Measurements from ENCODE around the gene KRTAP22-1.

The KRTAP22-1 gene
- long read RNA-seq, donor 1 = 0 reads
- long read RNA-seq, donor 2 = 0 reads
- long read RNA-seq, donor 3 = 0 reads
- long read RNA-seq, donor 4 = 0 reads
- long read RNA-seq, donor 5 = 0 reads
- long read RNA-seq, donor 6 = 0 reads
- long read RNA-seq, donor 7 = 0 reads
- long read RNA-seq, donor 8 = 0 reads

DNA sequence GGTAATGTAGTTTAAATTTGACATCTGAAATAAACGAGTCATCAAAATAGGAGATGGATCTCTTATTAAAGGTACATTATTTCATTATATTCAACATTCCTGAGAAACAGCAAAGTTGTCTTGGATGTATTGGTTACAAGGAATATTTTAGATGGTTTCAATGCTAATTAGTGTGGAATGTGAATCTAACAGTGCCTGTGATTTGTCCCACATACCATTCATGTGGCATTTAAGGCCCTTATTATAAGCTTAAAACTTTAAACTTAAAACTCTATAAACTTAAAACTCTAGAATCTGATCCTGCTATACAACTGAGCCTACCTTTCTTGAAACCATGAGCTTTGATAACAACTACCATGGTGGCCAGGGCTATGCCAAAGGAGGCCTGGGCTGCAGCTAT, at the start of gene KRTAP22-1:
Gene KRTAP22-1 (plus strand): TSS at position 301 of the 400 bp plus-strand sequence.
- DNase-seq = no peak

GRCh38 chr21:30552782-30553181, 48.1 kb upstream of the KRTAP22-1 start:
- no peak for DNase-seq

GRCh38 chr21:30555095-30555494, 45.8 kb upstream of the KRTAP22-1 start:
- no peak for DNase-seq

DNA sequence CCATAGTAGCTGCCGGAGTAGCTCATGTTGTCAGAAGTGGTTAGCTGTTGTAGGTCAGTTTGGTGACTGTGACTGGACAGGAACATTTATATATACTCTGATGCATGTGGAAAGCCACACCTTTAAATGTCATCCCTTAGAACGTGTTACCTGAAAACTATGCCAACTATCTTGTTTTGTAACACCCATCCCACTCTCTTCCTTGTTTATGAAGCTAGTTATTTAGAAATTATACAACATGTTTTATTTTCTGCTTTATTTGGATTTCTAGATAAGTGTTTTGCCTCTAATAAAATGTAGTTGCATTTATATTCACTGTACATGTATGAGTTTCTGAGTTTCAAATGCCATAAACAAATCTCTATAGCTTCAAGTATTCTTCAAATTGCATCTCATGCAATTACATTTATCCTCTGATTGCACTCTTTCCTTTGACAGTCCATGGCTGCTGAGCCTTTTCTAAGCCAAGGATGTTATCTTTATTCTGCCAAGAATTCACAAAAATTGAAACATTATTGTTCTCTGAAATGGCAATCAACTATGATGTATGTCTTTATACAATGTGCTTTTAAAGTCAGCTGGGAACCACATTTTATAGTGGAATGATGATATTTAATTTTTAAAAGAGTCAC, 39.5 kb upstream of the KRTAP22-1 start, which contains the start of gene KRTAP19-7:
Gene KRTAP19-7 (minus strand): TSS at position 51 of the 632 bp plus-strand sequence. CDS start 25 bp downstream, at position 26.
- no peak for DNase-seq

DNA sequence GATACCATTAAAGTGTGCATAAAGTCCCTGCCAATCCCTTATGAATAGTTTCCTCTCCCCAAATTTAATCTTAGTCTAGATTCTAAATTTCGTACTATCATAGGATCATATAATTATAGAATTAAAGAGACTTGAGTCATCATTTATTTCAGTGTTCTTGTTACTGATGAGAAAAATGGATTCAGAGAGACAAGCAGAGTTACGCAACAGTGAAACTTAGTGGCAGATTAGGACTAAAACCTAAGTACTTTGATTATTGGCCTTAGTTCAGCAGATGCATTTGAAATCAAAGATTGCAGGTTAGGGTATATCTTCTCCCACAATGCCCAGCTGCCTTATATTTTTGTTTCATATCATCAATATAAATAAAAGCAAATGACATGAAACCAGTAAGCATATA, 38.9 kb upstream of the KRTAP22-1 start:
- DNase-seq = no peak

DNA sequence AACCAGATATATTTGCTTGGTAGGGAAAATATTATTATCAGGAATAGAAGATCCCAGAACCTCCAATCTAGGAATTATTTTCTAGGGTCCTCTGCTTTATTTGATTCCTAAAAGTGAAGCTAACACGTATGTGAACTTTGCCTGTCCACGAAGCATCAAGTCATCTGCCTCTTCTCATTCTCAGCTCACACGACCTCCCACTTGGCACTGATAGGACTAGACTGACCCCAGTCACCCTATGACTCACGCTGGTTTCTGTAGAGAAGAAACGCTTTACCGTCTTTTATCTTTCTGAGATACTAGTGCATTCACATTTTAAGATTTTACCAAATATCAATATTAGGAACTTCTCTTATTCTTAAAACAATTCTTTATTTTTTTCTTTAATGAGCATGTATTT, 37.8 kb upstream of the KRTAP22-1 start:
- no peak for DNase-seq

DNA sequence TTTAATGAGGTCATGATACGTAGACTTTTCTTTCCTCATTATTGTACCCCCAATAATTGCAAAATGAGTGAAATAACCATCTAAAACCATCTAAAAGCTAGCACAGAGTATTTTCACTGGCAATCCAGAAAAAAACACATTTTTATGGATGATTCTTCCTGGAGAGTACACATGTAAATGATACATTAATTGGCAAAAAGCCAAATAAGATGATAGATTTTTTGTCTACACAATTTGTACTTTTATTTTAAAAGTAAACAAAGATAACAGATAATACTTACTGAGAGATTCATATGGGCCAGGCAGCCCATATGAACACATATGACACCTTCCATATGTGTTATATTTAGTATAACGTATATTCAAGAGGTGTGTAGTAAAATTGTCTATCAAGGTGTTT, 37.3 kb upstream of the KRTAP22-1 start:
- DNase-seq = no peak

GRCh38 chr21:30567617-30568016, 33.3 kb upstream of the KRTAP22-1 start:
- no peak for DNase-seq

- DNase-seq = no peak
These were observed 23.1 kb upstream of the KRTAP22-1 start for GRCh38 chr21:30577766-30578165.

DNA sequence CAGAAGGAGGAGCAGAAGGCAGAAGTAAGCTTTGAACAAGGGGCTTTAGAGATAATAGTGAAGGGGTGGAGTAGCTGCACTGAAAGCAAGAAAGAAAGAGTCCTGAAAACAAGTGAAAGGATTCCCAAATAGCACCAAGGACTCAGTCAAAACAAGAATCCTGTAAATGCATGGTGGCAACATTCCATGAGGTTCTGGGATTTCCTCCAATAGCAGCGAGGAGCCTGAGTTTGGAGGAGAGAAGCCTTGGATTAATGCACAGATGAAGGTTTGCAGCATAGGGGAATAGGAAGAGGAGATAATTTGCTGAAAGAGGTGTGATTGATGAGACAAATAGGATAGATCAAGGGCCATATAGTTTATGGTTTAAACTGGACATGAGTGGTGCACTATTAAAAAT, 21.5 kb upstream of the KRTAP22-1 start:
- no peak for DNase-seq

DNA sequence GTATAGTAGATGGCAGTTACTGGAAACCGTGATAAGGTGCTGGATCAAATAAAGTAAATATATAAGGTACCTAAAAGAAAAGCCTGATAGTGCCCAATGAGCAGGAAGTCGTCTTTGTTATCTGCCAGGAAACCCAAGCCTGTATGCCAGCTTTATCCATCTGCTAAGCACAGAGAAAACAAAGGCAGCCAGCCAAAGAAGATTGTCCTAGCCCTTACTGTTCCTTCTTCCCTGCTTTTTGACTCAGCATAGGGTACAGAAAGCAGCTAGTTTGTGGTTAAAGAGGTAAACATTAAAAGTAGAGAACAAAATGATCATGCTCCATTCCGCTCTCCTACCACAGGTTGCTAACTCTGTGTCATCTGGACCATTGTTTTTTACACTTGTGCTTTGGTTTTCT, 20.8 kb upstream of the KRTAP22-1 start:
- DNase-seq = no peak

DNA sequence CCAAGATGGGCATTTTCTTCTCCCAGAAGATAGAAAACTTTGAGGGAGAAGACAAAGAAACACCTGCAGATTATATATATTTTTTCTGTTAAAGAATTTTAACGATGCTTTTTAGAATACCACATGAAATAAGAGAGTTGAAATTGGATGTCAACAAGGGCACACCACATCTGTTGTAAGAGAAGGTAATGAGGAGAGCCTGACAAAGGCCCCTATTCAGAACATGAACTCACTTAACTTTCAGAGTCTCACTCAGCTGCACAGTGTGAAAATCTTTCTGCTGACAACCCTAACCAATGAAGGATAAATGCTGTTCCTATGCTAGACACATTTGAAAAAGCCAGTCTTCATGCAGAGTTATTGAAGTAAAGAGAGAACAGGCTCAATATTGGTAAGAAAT, 18.0 kb upstream of the KRTAP22-1 start:
- no peak for DNase-seq

GRCh38 chr21:30590297-30590696, 10.6 kb upstream of the KRTAP22-1 start, which contains the start of gene KRTAP22-2:
Gene KRTAP22-2 (minus strand): TSS chr21:30590397.
- no peak for DNase-seq

DNA sequence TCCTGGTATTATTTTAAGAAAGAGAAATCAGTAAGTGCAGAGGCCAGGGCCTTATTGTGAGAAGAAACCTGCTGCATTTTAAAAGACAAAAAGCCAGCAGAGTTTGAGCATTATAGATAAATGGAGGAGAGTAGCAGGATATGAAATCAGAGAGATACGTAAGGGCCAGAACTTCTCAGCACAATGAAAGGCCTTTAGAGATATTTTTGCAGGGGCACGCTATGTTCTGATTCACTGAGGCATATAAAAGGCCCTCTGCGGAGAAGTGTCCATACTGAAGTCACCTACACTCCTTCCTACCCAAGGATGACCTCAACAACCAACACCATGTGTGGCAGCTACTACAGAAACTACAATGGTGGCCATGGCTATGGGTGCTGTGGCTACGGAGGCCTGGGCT, 8.7 kb upstream of the KRTAP22-1 start, which contains the start of gene KRTAP6-3:
Gene KRTAP6-3 (plus strand): TSS at position 301 of the 400 bp plus-strand sequence. CDS start 6 bp downstream, at position 307.
- no peak for DNase-seq

GRCh38 chr21:30598802-30599201, 2.1 kb upstream of the KRTAP22-1 start, which contains the start of gene KRTAP6-2:
Gene KRTAP6-2 (minus strand): TSS chr21:30598902. CDS start chr21:30598874, 28 bp downstream.
- no peak for DNase-seq

DNA sequence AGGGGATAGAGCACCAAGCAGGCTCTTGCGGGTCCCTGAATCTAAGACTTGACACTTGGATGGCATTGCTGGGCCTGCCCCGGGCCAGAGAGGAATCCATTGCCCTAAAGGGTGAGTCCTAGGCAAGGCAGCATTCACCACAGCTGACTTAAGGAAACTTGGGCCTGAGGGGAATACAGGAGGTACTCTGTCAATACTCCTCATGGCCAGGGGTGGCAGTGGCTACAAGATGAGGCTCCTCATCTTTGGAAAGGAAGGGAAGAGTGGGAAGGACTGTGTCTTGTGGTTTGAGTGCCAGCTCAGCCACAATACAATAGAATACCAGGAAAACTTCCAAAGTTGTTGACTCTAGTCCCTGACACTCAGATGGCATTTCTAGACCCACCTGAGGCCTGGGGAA, 5.1 kb downstream of the KRTAP22-1 start:
- DNase-seq = no peak

DNA sequence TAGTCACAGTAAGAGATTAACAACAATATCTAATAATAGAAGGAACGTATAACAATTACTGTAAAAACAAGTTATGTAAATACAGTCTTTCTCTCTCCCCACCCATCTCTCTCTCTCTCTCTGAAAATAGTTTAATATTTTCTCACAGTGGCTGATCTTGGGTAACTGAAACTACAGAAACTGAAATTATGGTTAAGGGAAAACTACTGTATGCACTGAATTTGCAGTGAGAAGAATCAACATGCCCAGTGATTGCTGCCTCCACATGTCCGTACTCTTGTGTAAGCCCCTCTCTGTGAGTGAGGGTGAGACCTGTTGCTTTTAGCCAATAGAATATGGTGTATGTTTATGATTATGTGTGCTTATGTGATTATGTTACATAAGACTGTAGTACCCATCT, 11.2 kb downstream of the KRTAP22-1 start:
- DNase-seq = no peak

DNA sequence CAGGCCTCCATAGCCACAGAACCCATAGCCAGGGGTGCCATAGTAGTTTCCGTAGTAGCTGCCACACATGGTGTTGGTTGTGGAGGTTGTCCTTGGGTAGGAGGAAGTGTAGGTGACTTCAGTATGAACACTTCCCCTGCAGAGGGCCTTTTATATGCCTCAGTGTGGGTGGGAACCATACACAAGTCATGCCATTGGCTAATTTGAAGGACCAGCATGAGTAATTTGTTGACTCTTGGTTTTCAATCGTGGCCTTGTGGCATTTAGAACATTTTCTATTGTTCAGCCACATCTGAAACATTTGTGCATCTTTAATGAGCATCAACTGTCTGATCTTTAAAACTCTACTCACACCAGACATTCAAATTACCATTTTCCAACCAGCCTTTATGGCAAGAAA, 12.9 kb downstream of the KRTAP22-1 start, which contains the start of gene KRTAP6-1:
Gene KRTAP6-1 (minus strand): TSS at position 95 of the 400 bp plus-strand sequence. CDS start 26 bp downstream, at position 69.
- DNase-seq = no peak

GRCh38 chr21:30615199-30615598, 14.3 kb downstream of the KRTAP22-1 start:
- DNase-seq = no peak

- no peak for DNase-seq
These were observed 15.2 kb downstream of the KRTAP22-1 start, which contains the start of gene KRTAP20-1 for GRCh38 chr21:30616125-30616524. Gene KRTAP20-1 (plus strand): TSS chr21:30616425. CDS start chr21:30616455, 30 bp downstream.

DNA sequence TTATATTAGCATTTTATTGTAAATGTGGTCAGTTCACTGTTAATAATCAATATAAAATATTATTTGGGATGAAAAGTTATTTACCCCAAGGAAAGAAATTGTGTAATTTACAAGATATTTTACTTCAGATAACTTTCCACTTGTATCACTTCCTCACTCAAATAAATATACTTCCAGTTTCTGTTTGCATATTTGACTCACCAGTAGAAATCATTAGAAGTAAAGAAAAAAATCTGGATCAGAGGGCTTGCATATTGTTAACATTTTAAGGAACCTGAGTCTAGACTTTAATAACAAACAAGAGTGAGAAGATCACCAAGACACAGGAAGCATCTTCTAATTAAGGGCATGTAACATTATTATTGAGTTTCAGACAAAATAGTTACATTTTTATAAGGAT, 19.2 kb downstream of the KRTAP22-1 start:
- DNase-seq = no peak

DNA sequence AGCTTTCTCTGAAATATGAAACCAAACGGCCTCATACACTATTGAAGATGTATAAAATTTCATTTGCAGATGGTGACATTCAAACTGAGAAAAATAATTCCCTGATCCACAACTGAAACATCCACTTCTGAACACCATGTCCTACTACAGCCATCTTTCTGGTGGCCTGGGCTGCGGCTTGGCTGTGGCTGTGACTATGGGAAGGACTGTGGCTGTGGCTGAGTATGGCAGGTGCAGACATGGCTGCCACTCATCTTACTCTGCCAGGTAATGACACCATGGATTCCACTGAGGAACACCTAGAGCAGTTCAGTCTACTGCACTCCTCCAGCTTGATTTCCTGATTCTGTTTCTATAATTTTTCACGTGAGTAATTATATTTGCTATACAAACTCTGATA, 19.6 kb downstream of the KRTAP22-1 start, which contains the start of gene KRTAP20-4:
Gene KRTAP20-4 (plus strand): TSS at position 106 of the 400 bp plus-strand sequence.
- DNase-seq = no peak

GRCh38 chr21:30623362-30623761, 22.5 kb downstream of the KRTAP22-1 start:
- DNase-seq = no peak

Measured in right kidney (tissue), 9 donors.